Mesendoderm (in vitro differentiated cells): ENCODE data around the gene MRC1.

ENCODE experiments used
- DNase-seq: peaks from one replicate; pipeline ENCODE4 v3.0.0; 2013
- H2AK5ac ChIP-seq: 2 replicates; pipeline ENCODE4 v1.6.1; 2013; ENCODE audit warnings: low read length, inconsistent platforms
- H2BK120ac ChIP-seq: 2 replicates; pipeline ENCODE4 v1.6.1; 2013; ENCODE audit warnings: low read depth, mild to moderate bottlenecking, low read length, moderate library complexity, mixed read lengths
- H2BK15ac ChIP-seq: replicated peaks from 2 replicates; pipeline ENCODE4 v1.6.1; 2013; ENCODE audit warnings: low read depth, mild to moderate bottlenecking, moderate library complexity
- H2BK5ac ChIP-seq: 2 replicates; pipeline ENCODE4 v1.6.1; 2013; ENCODE audit warnings: low read length, inconsistent platforms
- H3K18ac ChIP-seq: 2 replicates; pipeline ENCODE4 v1.6.1; 2013; ENCODE audit warnings: mild to moderate bottlenecking, low read length, mixed read lengths
- H3K23ac ChIP-seq: one replicate; pipeline ENCODE4 v1.6.1; 2013; ENCODE audit warnings: low read length
- H3K27ac ChIP-seq: 2 replicates; pipeline ENCODE4 v1.5.1; 2013; ENCODE audit warnings: low read depth, mild to moderate bottlenecking, inconsistent platforms, low read length, moderate library complexity
- H3K27me3 ChIP-seq: 2 replicates; pipeline ENCODE4 v1.6.1; 2013; ENCODE audit warnings: low read length, control low read depth, mild to moderate bottlenecking, inconsistent platforms; ENCODE audit not compliant: insufficient read depth, poor library complexity
- H3K36me3 ChIP-seq: 2 replicates; pipeline ENCODE4 v1.6.1; 2013; ENCODE audit warnings: low read length, inconsistent platforms; ENCODE audit not compliant: control insufficient read depth, insufficient read depth
- H3K4ac ChIP-seq: one replicate; pipeline ENCODE4 v1.6.1; 2013; ENCODE audit warnings: low read depth, mild to moderate bottlenecking, low read length, moderate library complexity
- H3K4me1 ChIP-seq: 2 replicates; pipeline ENCODE4 v1.6.1; 2013; ENCODE audit warnings: low read depth, low read length, inconsistent platforms; ENCODE audit not compliant: control insufficient read depth
- H3K4me2 ChIP-seq: 2 replicates; pipeline ENCODE4 v1.6.1; 2013; ENCODE audit warnings: low read length
- H3K4me3 ChIP-seq: 2 replicates; pipeline ENCODE4 v1.5.1; 2013; ENCODE audit warnings: mild to moderate bottlenecking, low read length
- H3K56ac ChIP-seq: one replicate; pipeline ENCODE4 v1.6.1; 2013; ENCODE audit warnings: low read length
- H3K79me1 ChIP-seq: 2 replicates; pipeline ENCODE4 v1.6.1; 2013; ENCODE audit warnings: low read length, inconsistent platforms
- H3K79me2 ChIP-seq: 2 replicates; pipeline ENCODE4 v1.6.1; 2013; ENCODE audit warnings: mild to moderate bottlenecking, low read length; ENCODE audit not compliant: control insufficient read depth, insufficient read depth
- H3K9ac ChIP-seq: 2 replicates; pipeline ENCODE4 v1.6.1; 2013; ENCODE audit warnings: low read length, inconsistent platforms
- H4K5ac ChIP-seq: one replicate; pipeline ENCODE4 v1.6.1; 2013; ENCODE audit warnings: low read length
- H4K8ac ChIP-seq: one replicate; pipeline ENCODE4 v1.6.1; 2013; ENCODE audit warnings: low read depth, mild to moderate bottlenecking, control low read depth, low read length, moderate library complexity
- WGBS: extraction: QIAGEN DNeasy Blood & Tissue Kit; methylation state at CpG from one replicate; pipeline ENCODE4 v1.1.7; 2013; ENCODE audit warnings: low lambda C conversion rate, missing lambda C conversion rate; ENCODE audit not compliant: insufficient coverage; ENCODE audit errors: extremely low coverage; 5-methylcytosine and 5-hydroxymethylcytosine counted together

The MRC1 gene

GRCh38 chr10:17783751-17784150 is 25.4 kb upstream of the MRC1 start:
- no CpG with 5 or more reads among the region's 1 CpG for WGBS
- Histone ChIP-seq H2BK15ac (no peak overlapping the region), H3K36me3 (no peaks in the 10 kb centered on the region), H2AK5ac (no peak overlapping the region), H3K79me1 (no peaks in the 10 kb centered on the region), H3K4me1 (no peaks in the 10 kb centered on the region), H3K4me3 (no peak overlapping the region), H3K9ac (no peak overlapping the region), H4K8ac (no peak overlapping the region), H2BK5ac (no peak overlapping the region), H3K4ac (no peak overlapping the region), H3K56ac (no peak overlapping the region), H3K4me2 (no peak overlapping the region), H3K27ac (no peak overlapping the region), H3K27me3 (no peaks in the 10 kb centered on the region), H3K79me2 (no peaks in the 10 kb centered on the region), H2BK120ac (no peak overlapping the region), H4K5ac (no peak overlapping the region), H3K18ac (no peak overlapping the region), H3K23ac (no peak overlapping the region)
- DNase-seq, result no peak

- Histone ChIP-seq H2AK5ac (no peak overlapping the region), H3K56ac (no peak overlapping the region), H3K27me3 (no peaks in the 10 kb centered on the region), H3K9ac (no peak overlapping the region), H3K27ac (no peak overlapping the region), H3K18ac (no peak overlapping the region), H4K8ac (no peak overlapping the region), H4K5ac (no peak overlapping the region), H3K4me1 (no peaks in the 10 kb centered on the region), H2BK120ac (no peak overlapping the region), H3K79me1 (no peaks in the 10 kb centered on the region), H2BK5ac (no peak overlapping the region), H3K4ac (no peak overlapping the region), H3K23ac (no peak overlapping the region), H3K4me3 (no peak overlapping the region), H3K79me2 (no peaks in the 10 kb centered on the region), H3K36me3 (no peaks in the 10 kb centered on the region), H2BK15ac (no peak overlapping the region), H3K4me2 (no peak overlapping the region)
- DNase-seq, result no peak
- no CpG with 5 or more reads among the region's 3 CpGs for WGBS
Measured at GRCh38 chr10:17784688-17785087, 24.5 kb upstream of the MRC1 start.

- Histone ChIP-seq H3K4me3 (no peak overlapping the region), H3K18ac (no peak overlapping the region), H4K8ac (no peak overlapping the region), H3K9ac (no peak overlapping the region), H2BK120ac (no peak overlapping the region), H3K4me2 (no peak overlapping the region), H2BK5ac (no peak overlapping the region), H3K79me1 (no peaks in the 10 kb centered on the region), H3K4me1 (no peaks in the 10 kb centered on the region), H3K56ac (no peak overlapping the region), H3K4ac (no peak overlapping the region), H3K27me3 (no peaks in the 10 kb centered on the region), H4K5ac (no peak overlapping the region), H3K36me3 (no peaks in the 10 kb centered on the region), H2AK5ac (no peak overlapping the region), H3K27ac (no peak overlapping the region), H3K79me2 (no peaks in the 10 kb centered on the region), H2BK15ac (peak overlapping the region; percentile 67), H3K23ac (no peak overlapping the region)
- DNase-seq, result no peak
- no CpG with 5 or more reads among the region's 5 CpGs for WGBS
Measured at GRCh38 chr10:17785276-17785930, 23.7 kb upstream of the MRC1 start.

GRCh38 chr10:17787087-17787961 is 21.8 kb upstream of the MRC1 start:
- peak; percentile 97 for DNase-seq
- WGBS, result no CpG with 5 or more reads among the region's 13 CpGs
- Histone ChIP-seq H2AK5ac (peak overlapping the region; percentile 33), H3K23ac (peak overlapping the region; percentile 83), H3K4ac (peak overlapping the region; percentile 4), H3K9ac (no peak overlapping the region), H3K79me2 (no peaks in the 10 kb centered on the region), H4K8ac (no peak overlapping the region), H2BK120ac (no peak overlapping the region), H3K27me3 (no peaks in the 10 kb centered on the region), H2BK15ac (no peak overlapping the region), H2BK5ac (no peak overlapping the region), H3K27ac (no peak overlapping the region), H3K56ac (no peak overlapping the region), H3K4me3 (no peak overlapping the region), H3K36me3 (no peaks in the 10 kb centered on the region), H3K4me1 (no peaks in the 10 kb centered on the region), H3K4me2 (no peak overlapping the region), H3K79me1 (no peaks in the 10 kb centered on the region), H4K5ac (no peak overlapping the region), H3K18ac (peak overlapping the region; percentile 0)

- no peak overlapping the region for H3K27ac ChIP-seq
Measured at GRCh38 chr10:17788646-17789045, 20.5 kb upstream of the MRC1 start.

More at GRCh38 chr10:17788646-17789045, 20.5 kb upstream of the MRC1 start:
- Histone ChIP-seq H3K4me3 (no peak overlapping the region), H3K23ac (no peak overlapping the region), H3K18ac (peak overlapping the region; percentile 31), H4K8ac (no peak overlapping the region), H3K79me2 (no peaks in the 10 kb centered on the region), H3K27me3 (no peaks in the 10 kb centered on the region), H2BK120ac (no peak overlapping the region), H2BK5ac (no peak overlapping the region), H3K4ac (no peak overlapping the region), H2AK5ac (no peak overlapping the region), H3K9ac (no peak overlapping the region), H3K56ac (no peak overlapping the region), H3K4me1 (no peaks in the 10 kb centered on the region), H3K36me3 (no peaks in the 10 kb centered on the region), H4K5ac (no peak overlapping the region), H2BK15ac (peak overlapping the region; percentile 8), H3K4me2 (no peak overlapping the region), H3K79me1 (no peaks in the 10 kb centered on the region)
- no peak for DNase-seq
- no CpG with 5 or more reads among the region's 2 CpGs for WGBS
